Osteocyte (in vitro differentiated cells): Measurements from ENCODE around the gene RHBG. TPM values are rescaled to one million over a fixed set of nuclear protein-coding genes. Genes with fewer than 3 reads are reported as not detected.

Source experiments
- DNase-seq: peaks from one replicate; pipeline ENCODE4 v3.0.0; 2021; ENCODE audit warnings: mixed read lengths; ENCODE audit not compliant: unreplicated experiment; ENCODE audit errors: extremely low spot score
- H3K27ac Mint-ChIP-seq: one replicate; pipeline ENCODE4 v1.8.0; 2021; ENCODE audit warnings: mild to moderate bottlenecking, mixed read lengths; ENCODE audit not compliant: unreplicated experiment
- H3K27me3 Mint-ChIP-seq: one replicate; pipeline ENCODE4 v1.8.0; 2021; ENCODE audit warnings: mixed read lengths; ENCODE audit not compliant: unreplicated experiment
- H3K36me3 Mint-ChIP-seq: one replicate; pipeline ENCODE4 v1.8.0; 2021; ENCODE audit warnings: mixed read lengths; ENCODE audit not compliant: unreplicated experiment
- H3K4me1 Mint-ChIP-seq: one replicate; pipeline ENCODE4 v1.8.0; 2021; ENCODE audit warnings: mixed read lengths; ENCODE audit not compliant: unreplicated experiment
- H3K4me3 Mint-ChIP-seq: one replicate; pipeline ENCODE4 v1.8.0; 2021; ENCODE audit warnings: mild to moderate bottlenecking, moderate library complexity, mixed read lengths; ENCODE audit not compliant: unreplicated experiment
- H3K9me3 Mint-ChIP-seq: one replicate; pipeline ENCODE4 v1.8.0; 2021; ENCODE audit warnings: mixed read lengths; ENCODE audit not compliant: unreplicated experiment
- CTCF ChIP-seq: fragments of 200-600 bp; sonication (generic); IDR thresholded peaks from 2 replicates; pipeline ENCODE4 v1.5.0; 2021; ENCODE audit warnings: antibody characterized with exemption, mild to moderate bottlenecking, moderate library complexity
- total RNA-seq: library from RNA; stranded (reverse); gene quantifications from 2 replicates; pipeline ENCODE4 v1.2.1, GENCODE V29; 2021

RHBG gene
- total RNA-seq, 1 donor from 2014 or later, result not detected

- Mint-ChIP-seq H3K9me3 (no peaks in the 10 kb centered on the region), H3K4me1 (no peaks in the 10 kb centered on the region), H3K36me3 (no peaks in the 10 kb centered on the region), H3K27me3 (peaks cover 42% of the 10 kb centered on the region), H3K27ac (no peak overlapping the region), H3K4me3 (no peak overlapping the region)
- TF ChIP-seq CTCF, result no peak
- DNase-seq, result no peak
These were observed 30.5 kb downstream of the RHBG start for GRCh38 chr1:156399355-156400125.

- Mint-ChIP-seq H3K27ac (no peak overlapping the region), H3K4me1 (no peaks in the 10 kb centered on the region), H3K36me3 (no peaks in the 10 kb centered on the region), H3K27me3 (peaks cover 45% of the 10 kb centered on the region), H3K4me3 (no peak overlapping the region), H3K9me3 (no peaks in the 10 kb centered on the region)
- TF ChIP-seq CTCF, result no peak
- no peak for DNase-seq
These were observed 31.4 kb downstream of the RHBG start for GRCh38 chr1:156400191-156400935.

DNA sequence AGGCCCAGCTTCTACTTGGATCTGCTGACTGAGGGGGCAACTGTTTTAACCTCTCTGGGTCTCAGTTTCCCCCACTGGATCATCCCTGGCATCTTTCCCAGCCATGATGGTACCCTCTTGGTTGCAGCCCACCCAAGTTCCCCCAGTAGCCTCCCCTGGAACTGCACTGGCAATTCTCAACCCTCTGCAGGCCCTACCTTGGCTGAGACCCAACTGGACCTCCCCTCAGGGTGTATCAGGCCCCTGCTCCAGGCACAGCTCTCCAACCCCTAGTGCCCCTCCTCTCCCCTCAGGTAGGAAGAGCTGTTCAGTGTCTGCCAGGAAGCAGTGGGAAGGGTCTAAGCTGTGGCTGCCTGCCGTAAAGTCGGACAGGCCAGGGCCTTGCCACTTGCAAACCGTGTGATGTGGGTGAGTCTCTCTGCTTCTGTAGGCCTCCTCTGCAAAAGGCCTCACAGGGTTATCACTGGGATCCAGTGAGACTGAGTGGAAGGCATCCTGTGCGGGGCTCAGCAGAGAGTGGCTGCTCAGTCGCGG is 32.1 kb downstream of the RHBG start:
- Mint-ChIP-seq H3K27ac (no peak overlapping the region), H3K9me3 (no peaks in the 10 kb centered on the region), H3K4me3 (no peak overlapping the region), H3K36me3 (no peaks in the 10 kb centered on the region), H3K27me3 (peaks cover 53% of the 10 kb centered on the region), H3K4me1 (no peaks in the 10 kb centered on the region)
- TF ChIP-seq CTCF, result no peak
- no peak for DNase-seq

DNA sequence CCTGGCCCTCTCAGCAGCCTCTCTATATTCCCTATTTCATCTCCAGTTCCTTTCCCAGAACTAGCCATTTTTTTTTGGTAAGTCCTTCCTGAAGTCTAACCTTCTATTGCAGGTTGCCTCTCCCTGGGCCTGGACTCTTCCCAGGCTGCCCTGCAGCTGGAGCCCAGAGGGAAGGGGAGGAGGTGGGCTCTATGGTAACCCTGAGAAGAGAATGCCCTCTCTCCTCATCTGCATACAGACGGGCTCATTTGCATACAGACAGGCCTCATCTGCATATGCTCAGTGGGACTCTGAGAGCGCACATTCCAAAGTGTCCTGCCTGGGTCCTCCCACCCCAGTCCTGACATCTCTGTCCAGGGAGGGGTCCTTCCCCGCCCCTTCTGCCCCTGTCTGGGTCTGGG is 32.7 kb downstream of the RHBG start:
- no peak for DNase-seq
- Mint-ChIP-seq H3K27me3 (peaks cover 57% of the 10 kb centered on the region), H3K9me3 (no peaks in the 10 kb centered on the region), H3K27ac (no peak overlapping the region), H3K4me3 (no peak overlapping the region), H3K4me1 (no peaks in the 10 kb centered on the region), H3K36me3 (no peaks in the 10 kb centered on the region)
- no peak for TF ChIP-seq CTCF

DNA sequence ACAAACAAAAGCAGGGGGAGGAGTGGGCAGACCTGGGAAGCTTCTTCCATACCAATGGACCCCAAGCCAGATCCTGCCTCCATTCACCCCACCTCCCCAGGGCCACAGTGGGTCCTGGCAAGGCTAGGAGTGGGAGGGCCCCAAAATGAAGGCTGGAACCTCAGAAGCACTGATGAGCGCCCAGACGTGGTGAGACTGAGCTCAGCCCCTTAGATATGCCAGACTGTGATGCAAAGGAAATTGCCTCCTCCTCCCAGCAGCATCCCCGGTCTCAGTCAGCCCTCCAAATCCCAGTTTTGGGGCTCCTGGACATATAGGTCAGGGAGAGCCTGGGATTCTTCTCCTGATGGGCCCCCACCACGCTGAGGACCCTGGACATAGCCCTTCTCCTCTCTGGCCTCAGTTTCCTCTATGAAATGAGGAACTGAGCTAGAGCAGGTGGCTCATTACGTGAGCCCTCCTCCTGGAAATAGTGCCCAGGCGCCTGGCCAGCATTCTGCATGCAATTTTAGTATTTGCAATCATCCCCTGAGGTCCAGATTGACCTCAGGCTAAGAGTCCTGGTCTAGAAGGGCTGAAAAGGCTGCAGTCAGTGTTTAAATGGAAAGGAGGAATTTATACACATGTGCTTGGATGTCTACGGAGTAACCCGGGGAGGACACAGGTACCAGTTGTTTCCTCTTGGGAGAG is 33.5 kb downstream of the RHBG start:
- H3K27ac Mint-ChIP-seq, result no peak overlapping the region

More for the DNA sequence above, 33.5 kb downstream of the RHBG start:
- Mint-ChIP-seq H3K4me3 (no peak overlapping the region), H3K9me3 (no peaks in the 10 kb centered on the region), H3K36me3 (no peaks in the 10 kb centered on the region), H3K4me1 (no peaks in the 10 kb centered on the region), H3K27me3 (peaks cover 63% of the 10 kb centered on the region)
- no peak for TF ChIP-seq CTCF
- DNase-seq, result no peak
